ENCODE results near the gene GAB2. TPM values are rescaled to one million over a fixed set of nuclear protein-coding genes. Genes with fewer than 3 reads are reported as not detected.
A peak's percentile ranks its signal among the peaks of the same experiment; 100 is the strongest.
"Not testable (repeated sequence)": the region's sequence is repeated elsewhere in the genome, so short reads cannot be mapped to it uniquely, and the experiment has no call there.

GAB2 gene
- total RNA-seq, 1 donor from 2014 or later: 65.8 TPM

DNA sequence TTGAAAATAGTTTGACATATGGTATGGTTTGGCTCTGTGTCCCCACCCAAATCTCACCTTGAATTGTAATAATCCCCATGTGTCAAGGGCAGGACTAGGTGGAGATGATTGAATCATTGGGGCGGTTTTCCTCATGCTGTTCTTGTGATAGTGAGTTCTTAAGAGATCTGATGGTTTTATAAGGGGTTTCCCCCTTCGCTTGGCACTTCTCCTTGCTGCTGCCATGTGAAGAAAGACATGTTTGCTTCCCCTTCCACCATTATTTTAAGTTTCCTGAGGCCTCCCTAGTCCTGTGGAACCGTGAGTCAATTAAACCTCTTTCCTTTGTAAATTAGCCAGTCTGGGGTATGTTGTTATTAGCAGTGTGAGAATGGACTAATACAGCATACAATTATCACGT is 236.9 kb downstream of the GAB2 start:
- Histone ChIP-seq H3K4me3 (no peak overlapping the region), H3K4me1 (peaks cover 4% of the 10 kb centered on the region), H3K36me3 (peaks cover 7% of the 10 kb centered on the region), H3K9me3 (no peaks in the 10 kb centered on the region), H3K27me3 (no peaks in the 10 kb centered on the region), H3K27ac (no peak overlapping the region)
- intact Hi-C loops (cut with DNase I): no loop called here
- no peak for DNase-seq
- TF ChIP-seq, protein P1, sequence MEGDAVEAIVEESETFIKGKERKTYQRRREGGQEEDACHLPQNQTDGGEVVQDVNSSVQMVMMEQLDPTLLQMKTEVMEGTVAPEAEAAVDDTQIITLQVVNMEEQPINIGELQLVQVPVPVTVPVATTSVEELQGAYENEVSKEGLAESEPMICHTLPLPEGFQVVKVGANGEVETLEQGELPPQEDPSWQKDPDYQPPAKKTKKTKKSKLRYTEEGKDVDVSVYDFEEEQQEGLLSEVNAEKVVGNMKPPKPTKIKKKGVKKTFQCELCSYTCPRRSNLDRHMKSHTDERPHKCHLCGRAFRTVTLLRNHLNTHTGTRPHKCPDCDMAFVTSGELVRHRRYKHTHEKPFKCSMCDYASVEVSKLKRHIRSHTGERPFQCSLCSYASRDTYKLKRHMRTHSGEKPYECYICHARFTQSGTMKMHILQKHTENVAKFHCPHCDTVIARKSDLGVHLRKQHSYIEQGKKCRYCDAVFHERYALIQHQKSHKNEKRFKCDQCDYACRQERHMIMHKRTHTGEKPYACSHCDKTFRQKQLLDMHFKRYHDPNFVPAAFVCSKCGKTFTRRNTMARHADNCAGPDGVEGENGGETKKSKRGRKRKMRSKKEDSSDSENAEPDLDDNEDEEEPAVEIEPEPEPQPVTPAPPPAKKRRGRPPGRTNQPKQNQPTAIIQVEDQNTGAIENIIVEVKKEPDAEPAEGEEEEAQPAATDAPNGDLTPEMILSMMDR (IDR thresholded peaks at IDR 0.05): no peak
- ATAC-seq: no peak

DNA sequence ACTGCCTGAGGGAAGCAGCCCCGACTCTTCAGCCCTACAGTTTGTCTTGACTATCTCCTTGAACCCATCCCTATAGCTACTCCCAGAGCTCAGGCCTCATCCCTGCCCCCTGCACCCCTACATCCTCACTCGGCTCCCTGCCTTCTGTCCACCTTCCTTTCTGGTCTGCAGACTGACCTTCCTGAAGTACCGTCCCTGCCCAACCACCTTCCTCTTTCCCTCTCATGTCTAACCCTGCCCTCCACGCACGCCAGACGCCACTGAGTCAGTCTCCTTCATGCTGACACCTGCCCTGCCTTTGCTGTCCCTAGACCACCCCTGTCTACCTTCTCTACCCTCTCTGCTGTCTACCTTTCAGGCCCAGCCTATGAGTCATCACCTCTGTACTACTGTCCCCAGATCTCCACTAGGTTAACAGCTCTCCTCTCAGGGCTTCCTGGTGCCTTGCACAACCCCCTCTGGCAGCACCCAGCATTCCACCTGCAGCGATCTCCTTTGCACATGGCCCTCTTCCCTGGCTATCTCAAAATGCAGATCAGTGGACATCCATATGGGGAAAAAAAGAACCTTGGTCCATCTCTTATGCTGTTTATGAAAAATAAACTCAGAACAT is 238.1 kb downstream of the GAB2 start:
- Histone ChIP-seq H3K9me3 (no peaks in the 10 kb centered on the region), H3K4me3 (no peak overlapping the region), H3K4me1 (no peaks in the 10 kb centered on the region), H3K36me3 (peaks cover 7% of the 10 kb centered on the region), H3K27ac (no peak overlapping the region), H3K27me3 (no peaks in the 10 kb centered on the region)
- intact Hi-C loops (cut with DNase I): no loop called here
- peak; percentile 60 for ATAC-seq
- TF ChIP-seq, protein P1 (IDR thresholded peaks at IDR 0.05): no peak
- no peak for DNase-seq

DNA sequence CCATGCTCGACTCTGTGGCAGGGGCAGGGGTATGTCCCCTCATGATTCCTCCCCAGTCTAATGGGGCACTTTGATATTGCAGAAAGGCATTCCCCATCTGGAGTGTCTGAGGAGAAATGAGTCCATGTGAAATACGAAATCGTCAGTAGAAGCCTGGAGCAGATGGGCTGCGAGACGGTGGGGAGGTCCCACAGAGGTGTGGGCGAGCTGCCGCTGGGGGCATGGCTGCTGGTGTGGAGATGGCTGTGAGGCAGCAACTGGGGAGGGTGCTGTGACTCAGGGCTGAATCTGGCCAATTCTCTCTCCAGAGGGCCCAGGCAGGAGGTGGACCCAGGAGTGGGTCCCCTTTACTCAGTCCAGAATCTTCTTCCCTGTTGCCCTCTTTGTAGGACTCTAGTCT is 240.4 kb downstream of the GAB2 start:
- no peaks in the 10 kb centered on the region for H3K4me1 ChIP-seq
- H3K4me3 ChIP-seq: no peak overlapping the region
- no peaks in the 10 kb centered on the region for H3K9me3 ChIP-seq
- no peaks in the 10 kb centered on the region for H3K27me3 ChIP-seq
- H3K27ac ChIP-seq: no peak overlapping the region
- TF ChIP-seq, protein P1 (IDR thresholded peaks at IDR 0.05): no peak
- no peak for DNase-seq
- ATAC-seq: no peak
- intact Hi-C loops (cut with DNase I): no loop called here
- peaks cover 13% of the 10 kb centered on the region for H3K36me3 ChIP-seq

- intact Hi-C loops (cut with DNase I): no loop called here
- no peak for DNase-seq
Observed at GRCh38 chr11:78176605-78177141, 240.9 kb downstream of the GAB2 start.

GRCh38 chr11:78175862-78176261 is 241.8 kb downstream of the GAB2 start:
- H3K9me3 ChIP-seq; ATAC-seq; H3K27ac ChIP-seq; H3K4me3 ChIP-seq; H3K4me1 ChIP-seq; DNase-seq; H3K27me3 ChIP-seq; intact Hi-C loops (cut with DNase I): not testable (repeated sequence)
- H3K36me3 ChIP-seq: peaks cover 18% of the 10 kb centered on the region

More at GRCh38 chr11:78176605-78177141, 240.9 kb downstream of the GAB2 start:
- TF ChIP-seq, protein P1 (IDR thresholded peaks at IDR 0.05): no peak
- no peak for ATAC-seq
- H3K9me3 ChIP-seq: no peaks in the 10 kb centered on the region
- no peak overlapping the region for H3K27ac ChIP-seq
- peaks cover 18% of the 10 kb centered on the region for H3K36me3 ChIP-seq
- no peaks in the 10 kb centered on the region for H3K4me1 ChIP-seq
- no peaks in the 10 kb centered on the region for H3K27me3 ChIP-seq
- H3K4me3 ChIP-seq: no peak overlapping the region

- Histone ChIP-seq H3K27ac (no peak overlapping the region), H3K27me3 (no peaks in the 10 kb centered on the region), H3K4me1 (peaks cover 11% of the 10 kb centered on the region), H3K9me3 (no peaks in the 10 kb centered on the region), H3K36me3 (peaks cover 18% of the 10 kb centered on the region), H3K4me3 (no peak overlapping the region)
- intact Hi-C loops (cut with DNase I): no loop called here
- TF ChIP-seq, protein P1 (IDR thresholded peaks at IDR 0.05): no peak
- ATAC-seq (no peak), DNase-seq (no peak)
Observed at GRCh38 chr11:78171951-78172350, 245.7 kb downstream of the GAB2 start.

Data from upper lobe of right lung (tissue), 1 donor.